Astrocyte of the spinal cord (primary cell): ENCODE data around the gene HMCN1.

Source experiments
- DNase-seq: peaks from one replicate; pipeline ENCODE4 v3.0.0; 2011; ENCODE audit warnings: low read depth, low spot score
- H3K4me3 ChIP-seq: 2 replicates; pipeline ENCODE4 v1.5.1; 2011; ENCODE audit warnings: low read depth, mild to moderate bottlenecking, low read length, moderate library complexity
- CTCF ChIP-seq: IDR thresholded peaks from 2 replicates; pipeline ENCODE4 v1.5.1; 2012; ENCODE audit warnings: low read depth, mild to moderate bottlenecking, low read length, inconsistent platforms
- in situ Hi-C: cut with HindIII; loops from 2 replicates; pipeline ENCODE4 v1.10.0; 2017; ENCODE audit warnings: low sequenced_read_pairs

Gene HMCN1

GRCh38 chr1:185720633-185721272, 13.4 kb upstream of the HMCN1 start:
- in situ Hi-C loops = no loop called here
- TF ChIP-seq CTCF = peak; percentile 57
- H3K4me3 ChIP-seq = no peak overlapping the region
- peak; percentile 75 for DNase-seq

GRCh38 chr1:185721553-185721952, 12.6 kb upstream of the HMCN1 start:
- no peak overlapping the region for H3K4me3 ChIP-seq
- in situ Hi-C loops = no loop called here
- no peak for TF ChIP-seq CTCF
- no peak for DNase-seq

- no peak for TF ChIP-seq CTCF
- DNase-seq = no peak
- in situ Hi-C loops = no loop called here
- no peak overlapping the region for H3K4me3 ChIP-seq
Measured at GRCh38 chr1:185722098-185722497, 12.1 kb upstream of the HMCN1 start.

GRCh38 chr1:185727726-185728125, 6.5 kb upstream of the HMCN1 start:
- DNase-seq = no peak
- no peak for TF ChIP-seq CTCF
- in situ Hi-C loops = no loop called here
- H3K4me3 ChIP-seq = no peak overlapping the region

- in situ Hi-C loops = no loop called here
- DNase-seq = no peak
- no peak overlapping the region for H3K4me3 ChIP-seq
- TF ChIP-seq CTCF = no peak
Measured at GRCh38 chr1:185731446-185731845, 2.7 kb upstream of the HMCN1 start.

GRCh38 chr1:185732951-185733350, 1.2 kb upstream of the HMCN1 start:
- in situ Hi-C loops = no loop called here
- no peak overlapping the region for H3K4me3 ChIP-seq
- TF ChIP-seq CTCF = no peak

More at GRCh38 chr1:185732951-185733350, 1.2 kb upstream of the HMCN1 start:
- DNase-seq = no peak
